ENCODE results near the gene USP2. TPM values are rescaled to one million over a fixed set of nuclear protein-coding genes. Genes with fewer than 3 reads are reported as not detected.

Gene USP2
- total and polyA plus RNA-seq, 2 of the 8 experiments (the other 6 are each of a cell fraction or from before 2014, with no cell fraction given): 2.2 to 6.9 TPM

DNA sequence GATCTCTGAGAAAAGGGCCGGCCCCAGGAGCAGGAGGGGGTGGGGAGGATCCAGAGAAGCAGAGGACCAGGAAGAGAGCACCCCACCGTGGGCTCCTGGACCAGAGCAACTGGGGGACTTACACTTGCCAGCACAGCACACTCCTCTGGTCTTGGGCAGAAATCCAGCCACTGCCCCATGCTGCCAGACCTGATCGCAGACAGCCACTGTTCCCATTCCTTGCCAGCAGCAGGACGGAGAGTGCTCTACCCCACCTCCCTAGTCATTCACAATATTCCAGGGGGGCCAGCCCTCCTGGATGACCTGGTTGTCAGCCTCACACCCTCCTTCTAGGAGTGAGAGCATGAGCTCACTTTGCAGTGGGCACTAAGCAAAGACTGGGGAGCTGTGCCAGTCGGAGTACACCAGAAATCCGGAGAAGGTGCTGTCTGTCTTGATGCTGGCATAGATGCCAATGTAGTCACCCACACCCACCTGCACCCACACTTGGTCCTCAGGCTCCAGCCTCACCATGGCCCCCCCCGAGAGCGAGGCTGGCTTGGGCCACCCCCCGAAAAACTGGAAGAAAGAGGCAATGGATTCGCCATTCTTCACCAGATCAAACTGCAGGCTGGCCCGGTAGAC is 42.4 kb downstream of the USP2 start (continued):
- no peak for TF ChIP-seq KDM4A (IDR thresholded peaks at IDR 0.05; ENCODE audit: low read depth, low read length, severe bottlenecking)
- no peak for TF ChIP-seq MAFK (IDR thresholded peaks at IDR 0.05; ENCODE audit: low read depth, low read length)
- no peak for TF ChIP-seq CTBP2 (IDR thresholded peaks at IDR 0.05; ENCODE audit: borderline replicate concordance, insufficient read depth, insufficient read length, low read length)
- no peak for TF ChIP-seq PHF8 (conservative IDR thresholded peaks at IDR 0.05; ENCODE audit: low read depth, low read length)
